Fibroblast of pulmonary artery (primary cell): Measurements from ENCODE around the gene USP6NL.
A peak's percentile ranks its signal among the peaks of the same experiment; 100 is the strongest.
"Not testable (repeated sequence)": the region's sequence is repeated elsewhere in the genome, so short reads cannot be mapped to it uniquely, and the experiment has no call there.

Experiments
- DNase-seq: peaks from one replicate; pipeline ENCODE4 v3.0.0-alpha.2; 2010; ENCODE audit warnings: low read depth
- H3K4me3 ChIP-seq: replicated peaks from 2 replicates; pipeline ENCODE4 v1.5.1; 2011; ENCODE audit warnings: low read depth, mild to moderate bottlenecking, control low read depth, low read length, moderate library complexity
- TF ChIP-seq, protein P1 (sequence below): IDR thresholded peaks from 2 replicates; pipeline ENCODE4 v1.5.1; 2011; ENCODE audit warnings: mild to moderate bottlenecking, control low read depth, low read length, inconsistent platforms; ENCODE audit errors: missing control alignments

USP6NL gene

GRCh38 chr10:11439523-11440053 lies 171.9 kb downstream of the USP6NL start:
- TF ChIP-seq, protein P1, sequence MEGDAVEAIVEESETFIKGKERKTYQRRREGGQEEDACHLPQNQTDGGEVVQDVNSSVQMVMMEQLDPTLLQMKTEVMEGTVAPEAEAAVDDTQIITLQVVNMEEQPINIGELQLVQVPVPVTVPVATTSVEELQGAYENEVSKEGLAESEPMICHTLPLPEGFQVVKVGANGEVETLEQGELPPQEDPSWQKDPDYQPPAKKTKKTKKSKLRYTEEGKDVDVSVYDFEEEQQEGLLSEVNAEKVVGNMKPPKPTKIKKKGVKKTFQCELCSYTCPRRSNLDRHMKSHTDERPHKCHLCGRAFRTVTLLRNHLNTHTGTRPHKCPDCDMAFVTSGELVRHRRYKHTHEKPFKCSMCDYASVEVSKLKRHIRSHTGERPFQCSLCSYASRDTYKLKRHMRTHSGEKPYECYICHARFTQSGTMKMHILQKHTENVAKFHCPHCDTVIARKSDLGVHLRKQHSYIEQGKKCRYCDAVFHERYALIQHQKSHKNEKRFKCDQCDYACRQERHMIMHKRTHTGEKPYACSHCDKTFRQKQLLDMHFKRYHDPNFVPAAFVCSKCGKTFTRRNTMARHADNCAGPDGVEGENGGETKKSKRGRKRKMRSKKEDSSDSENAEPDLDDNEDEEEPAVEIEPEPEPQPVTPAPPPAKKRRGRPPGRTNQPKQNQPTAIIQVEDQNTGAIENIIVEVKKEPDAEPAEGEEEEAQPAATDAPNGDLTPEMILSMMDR = no peak
- H3K4me3 ChIP-seq = no peak overlapping the region
- no peak for DNase-seq

- TF ChIP-seq, protein P1 = no peak
- no peak overlapping the region for H3K4me3 ChIP-seq
- DNase-seq = no peak
Measured at GRCh38 chr10:11437391-11438142, 173.9 kb downstream of the USP6NL start.

GRCh38 chr10:11436445-11436844 lies 175.0 kb downstream of the USP6NL start:
- H3K4me3 ChIP-seq, DNase-seq: not testable (repeated sequence)

DNA sequence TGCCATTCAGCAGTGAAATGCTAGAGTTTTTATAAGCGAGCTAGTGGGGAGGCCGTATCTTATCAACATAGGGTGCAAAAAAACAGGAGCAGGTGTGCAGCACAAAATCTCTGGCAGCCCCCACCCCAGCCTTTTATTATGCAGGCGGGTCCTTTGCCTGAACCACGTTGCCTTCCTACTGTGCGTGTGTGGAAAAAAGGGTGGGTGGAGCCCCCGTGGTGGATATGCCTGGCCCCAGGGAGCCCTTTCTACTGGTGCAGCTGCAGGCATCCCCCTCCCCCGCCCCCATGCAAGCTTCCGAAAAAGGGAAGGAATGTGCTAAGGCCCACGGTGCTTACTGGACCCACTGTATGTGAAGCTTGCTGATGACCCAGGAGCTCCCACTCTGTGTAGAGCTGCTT lies 175.9 kb downstream of the USP6NL start:
- DNase-seq = no peak
- no peak overlapping the region for H3K4me3 ChIP-seq
- TF ChIP-seq, protein P1 = no peak

DNA sequence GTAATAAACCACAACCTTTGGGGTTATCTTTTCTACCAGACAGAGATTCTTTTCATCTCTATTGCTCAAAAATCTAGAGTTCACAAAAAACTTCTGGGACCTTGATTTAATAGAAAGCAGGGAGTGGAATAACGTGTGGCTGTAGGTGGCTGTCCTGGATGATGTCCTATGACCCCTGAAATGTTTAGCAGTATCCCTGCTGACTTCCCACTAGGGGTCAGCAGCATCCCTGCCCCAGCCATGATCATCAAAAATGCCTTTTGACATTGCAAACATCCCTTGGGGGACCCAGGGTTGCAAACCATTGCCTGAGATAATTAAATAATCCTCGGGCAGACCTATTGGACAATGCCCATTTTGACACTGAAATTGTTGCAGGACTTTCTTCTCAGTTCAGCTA lies 177.1 kb downstream of the USP6NL start:
- H3K4me3 ChIP-seq = no peak overlapping the region
- peak; percentile 5 for DNase-seq
- TF ChIP-seq, protein P1 = peak; percentile 25

DNA sequence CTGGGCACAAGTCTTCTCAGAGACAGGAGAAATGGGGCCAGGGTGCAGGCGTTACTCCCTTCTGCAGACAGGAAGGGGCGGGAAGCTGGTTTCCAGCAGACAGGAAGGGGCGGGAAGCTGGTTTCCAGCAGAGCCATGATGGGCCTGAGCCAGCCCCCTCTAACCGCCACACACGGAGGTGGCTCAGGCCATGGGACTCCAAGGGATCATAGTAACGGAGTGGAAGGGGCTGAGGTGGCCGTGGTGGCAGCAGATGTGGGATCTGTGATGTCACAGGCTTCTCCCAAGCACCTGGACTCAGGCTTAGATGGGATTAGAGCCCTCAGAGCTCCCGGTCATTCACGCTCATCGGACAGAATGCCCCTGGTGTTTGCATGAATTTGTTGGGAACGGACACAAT lies 177.8 kb downstream of the USP6NL start:
- no peak for DNase-seq
- TF ChIP-seq, protein P1 = no peak

GRCh38 chr10:11431216-11431555 lies 180.3 kb downstream of the USP6NL start:
- DNase-seq = no peak
- TF ChIP-seq, protein P1 = no peak
- H3K4me3 ChIP-seq = no peak overlapping the region

More for the DNA sequence above, 177.8 kb downstream of the USP6NL start:
- no peak overlapping the region for H3K4me3 ChIP-seq
